Progenitor cell of endocrine pancreas (in vitro differentiated cells): ENCODE measurements around the gene DPP6. TPM values are rescaled to one million over a fixed set of nuclear protein-coding genes. Genes with fewer than 3 reads are reported as not detected.

Experiments
- DNase-seq: peaks from one replicate; pipeline ENCODE4 v3.0.0; 2021; ENCODE audit warnings: low spot score; ENCODE audit not compliant: unreplicated experiment
- H3K27ac Mint-ChIP-seq: 2 replicates; pipeline ENCODE4 v1.8.0; 2021; ENCODE audit warnings: mild to moderate bottlenecking, moderate library complexity, mixed read lengths
- H3K27me3 Mint-ChIP-seq: 2 replicates; pipeline ENCODE4 v1.8.0; 2021; ENCODE audit warnings: mixed read lengths
- H3K36me3 Mint-ChIP-seq: 2 replicates; pipeline ENCODE4 v1.8.0; 2022; ENCODE audit warnings: mixed read lengths; ENCODE audit not compliant: insufficient read depth
- H3K4me1 Mint-ChIP-seq: 2 replicates; pipeline ENCODE4 v1.8.0; 2021; ENCODE audit warnings: low read depth, mixed read lengths
- H3K4me3 Mint-ChIP-seq: 2 replicates; pipeline ENCODE4 v1.8.0; 2021; ENCODE audit warnings: low read depth, mild to moderate bottlenecking, moderate library complexity, mixed read lengths
- H3K9me3 Mint-ChIP-seq: 2 replicates; pipeline ENCODE4 v1.8.0; 2021; ENCODE audit warnings: low read depth, mixed read lengths
- CTCF ChIP-seq: fragments of 200-600 bp; sonication (generic); IDR thresholded peaks from one replicate; pipeline ENCODE4 v1.5.0; 2021; ENCODE audit warnings: antibody characterized with exemption, mild to moderate bottlenecking; ENCODE audit not compliant: unreplicated experiment
- total RNA-seq: library from RNA; stranded (reverse); gene quantifications from 2 replicates; pipeline ENCODE4 v1.2.1, GENCODE V29; 2021

The DPP6 gene
- total RNA-seq, 1 donor from 2014 or later = 13.4 TPM

GRCh38 chr7:154942691-154943090, 890.5 kb downstream of the DPP6 start:
- Mint-ChIP-seq H3K27me3 (no peaks in the 10 kb centered on the region), H3K4me3 (no peak overlapping the region), H3K27ac (no peak overlapping the region), H3K36me3 (peaks cover 25% of the 10 kb centered on the region), H3K4me1 (no peaks in the 10 kb centered on the region), H3K9me3 (no peaks in the 10 kb centered on the region)
- no peak for DNase-seq
- TF ChIP-seq CTCF = no peak
